ENCODE results near the gene RHBDF2. TPM values are rescaled to one million over a fixed set of nuclear protein-coding genes. Genes with fewer than 3 reads are reported as not detected.
"Not testable (repeated sequence)": the region's sequence is repeated elsewhere in the genome, so short reads cannot be mapped to it uniquely, and the experiment has no call there.

The RHBDF2 gene
- total and polyA plus RNA-seq, 9 donors = 3.5 to 7.0 (median 5.4) TPM

- Histone ChIP-seq H3K36me3 (ENCODE audit: control insufficient read depth, insufficient read depth, low read length) (peaks cover 2% of the 10 kb centered on the region), H3K27ac (ENCODE audit: low read length) (peak overlapping the region; percentile 96), H3K4me3 (ENCODE audit: low read length) (no peak overlapping the region), H3K27me3 (ENCODE audit: control insufficient read depth, insufficient read depth, low read length) (peaks cover 8% of the 10 kb centered on the region), H3K4me1 (ENCODE audit: control insufficient read depth, insufficient read depth, low read length) (peaks cover 80% of the 10 kb centered on the region), H3K9me3 (replicated peaks; ENCODE audit: control insufficient read depth, low read depth, low read length) (no peaks in the 10 kb centered on the region)
- DNase-seq = no peak
- WGBS (ENCODE audit: insufficient coverage) = 48% methylated on average over 14 of the region's 18 CpGs
Observed at GRCh38 chr17:76531486-76532038, 30.3 kb upstream of the RHBDF2 start.

- Histone ChIP-seq H3K27ac (ENCODE audit: low read length) (peak overlapping the region; percentile 96), H3K9me3 (replicated peaks; ENCODE audit: control insufficient read depth, low read depth, low read length) (no peaks in the 10 kb centered on the region), H3K36me3 (ENCODE audit: control insufficient read depth, insufficient read depth, low read length) (peaks cover 2% of the 10 kb centered on the region), H3K4me3 (ENCODE audit: low read length) (no peak overlapping the region), H3K27me3 (ENCODE audit: control insufficient read depth, insufficient read depth, low read length) (peaks cover 3% of the 10 kb centered on the region), H3K4me1 (ENCODE audit: control insufficient read depth, insufficient read depth, low read length) (peaks cover 74% of the 10 kb centered on the region)
- WGBS (ENCODE audit: insufficient coverage) = 57% methylated on average over 25 of the region's 32 CpGs
- no peak for DNase-seq
Observed at GRCh38 chr17:76530811-76531485, 29.7 kb upstream of the RHBDF2 start.

DNA sequence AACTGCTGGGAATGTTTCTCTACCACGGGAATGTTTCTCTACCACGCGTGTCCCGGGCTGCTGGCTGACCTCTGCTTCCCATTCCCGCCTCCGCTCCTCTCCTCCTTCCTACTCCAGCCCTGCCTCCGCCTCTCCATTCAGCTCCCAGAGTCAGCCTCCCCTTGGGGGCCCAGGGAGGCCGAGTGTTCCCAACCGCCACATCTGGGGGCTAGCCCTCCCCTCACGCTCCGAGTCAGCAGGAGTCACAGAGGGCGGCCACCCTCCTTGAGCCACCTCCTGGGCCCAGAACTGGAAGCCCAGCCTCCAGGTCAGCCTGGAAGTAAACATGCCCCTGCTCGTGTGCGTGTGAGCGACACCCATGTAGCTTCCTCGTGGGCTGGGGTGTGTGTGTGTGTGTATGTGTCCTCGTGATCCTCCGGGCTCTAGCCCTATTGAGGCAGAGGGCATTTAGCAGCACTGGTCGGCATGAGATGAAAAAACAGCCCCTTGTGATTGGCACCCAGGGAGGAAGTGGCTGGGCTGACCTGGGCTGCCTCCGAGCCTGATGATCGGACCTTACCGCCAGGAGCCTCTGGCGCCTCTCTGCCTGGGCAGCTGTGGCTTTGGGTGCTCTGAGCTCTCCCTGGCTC lies 29.0 kb upstream of the RHBDF2 start:
- Histone ChIP-seq H3K27me3 (ENCODE audit: control insufficient read depth, insufficient read depth, low read length) (peaks cover 2% of the 10 kb centered on the region), H3K4me3 (ENCODE audit: low read length) (no peak overlapping the region), H3K9me3 (replicated peaks; ENCODE audit: control insufficient read depth, low read depth, low read length) (no peaks in the 10 kb centered on the region), H3K36me3 (ENCODE audit: control insufficient read depth, insufficient read depth, low read length) (no peaks in the 10 kb centered on the region), H3K4me1 (ENCODE audit: control insufficient read depth, insufficient read depth, low read length) (peaks cover 72% of the 10 kb centered on the region), H3K27ac (ENCODE audit: low read length) (peak overlapping the region; percentile 96)
- 19% methylated on average over 15 of the region's 23 CpGs for WGBS (ENCODE audit: insufficient coverage)
- DNase-seq = peak; percentile 95

- H3K4me3 ChIP-seq (ENCODE audit: low read length) = no peak overlapping the region
- no peaks in the 10 kb centered on the region for H3K36me3 ChIP-seq (ENCODE audit: control insufficient read depth, insufficient read depth, low read length)
- DNase-seq = peak; percentile 96
- no peaks in the 10 kb centered on the region for H3K9me3 ChIP-seq (replicated peaks; ENCODE audit: control insufficient read depth, low read depth, low read length)
- H3K27me3 ChIP-seq (ENCODE audit: control insufficient read depth, insufficient read depth, low read length) = peaks cover 2% of the 10 kb centered on the region
- peak overlapping the region; percentile 96 for H3K27ac ChIP-seq (ENCODE audit: low read length)
- WGBS (ENCODE audit: insufficient coverage) = 5% methylated on average over 17 of the region's 20 CpGs
- peaks cover 72% of the 10 kb centered on the region for H3K4me1 ChIP-seq (ENCODE audit: control insufficient read depth, insufficient read depth, low read length)
Observed at GRCh38 chr17:76529224-76530094, 28.2 kb upstream of the RHBDF2 start.

DNA sequence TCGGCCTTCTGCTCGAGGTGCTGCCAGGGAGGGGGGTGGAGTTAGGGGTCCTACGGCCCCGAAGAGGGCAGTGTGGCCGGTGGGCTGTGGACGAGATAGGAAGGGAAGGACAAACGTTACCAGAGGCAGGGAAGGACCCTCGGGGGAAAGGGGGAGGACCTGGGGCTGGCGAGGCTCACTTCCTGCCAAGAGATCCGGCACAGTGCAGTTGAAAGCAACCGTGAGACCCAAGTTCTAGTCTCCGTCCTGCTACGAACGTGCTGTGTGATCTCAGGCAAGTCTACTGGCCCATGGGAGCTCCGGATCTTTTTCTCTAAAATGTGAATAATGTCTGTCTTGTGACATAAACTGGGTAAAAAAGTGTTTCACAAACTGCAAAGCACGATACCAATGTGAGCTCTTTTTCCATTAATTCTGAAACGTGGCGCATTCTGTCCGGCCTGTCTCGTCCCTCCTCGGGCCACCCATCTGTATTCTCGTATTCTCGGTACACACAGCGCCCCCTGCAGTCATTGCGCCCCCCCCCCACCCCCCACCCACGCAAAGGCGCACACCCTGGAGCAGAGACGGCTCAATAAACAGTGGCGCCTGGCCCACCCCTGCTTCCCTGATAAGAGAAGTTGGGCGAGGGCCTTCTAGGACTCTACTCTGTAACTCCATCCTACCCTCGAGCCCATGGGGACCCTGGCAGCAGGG lies 27.5 kb upstream of the RHBDF2 start:
- Histone ChIP-seq H3K4me1 (ENCODE audit: control insufficient read depth, insufficient read depth, low read length) (peaks cover 72% of the 10 kb centered on the region), H3K27me3 (ENCODE audit: control insufficient read depth, insufficient read depth, low read length) (peaks cover 2% of the 10 kb centered on the region), H3K9me3 (replicated peaks; ENCODE audit: control insufficient read depth, low read depth, low read length) (no peaks in the 10 kb centered on the region), H3K27ac (ENCODE audit: low read length) (peak overlapping the region; percentile 96), H3K36me3 (ENCODE audit: control insufficient read depth, insufficient read depth, low read length) (no peaks in the 10 kb centered on the region), H3K4me3 (ENCODE audit: low read length) (no peak overlapping the region)
- WGBS (ENCODE audit: insufficient coverage) = 60% methylated on average over 17 of the region's 31 CpGs
- peak; percentile 65 for DNase-seq

DNA sequence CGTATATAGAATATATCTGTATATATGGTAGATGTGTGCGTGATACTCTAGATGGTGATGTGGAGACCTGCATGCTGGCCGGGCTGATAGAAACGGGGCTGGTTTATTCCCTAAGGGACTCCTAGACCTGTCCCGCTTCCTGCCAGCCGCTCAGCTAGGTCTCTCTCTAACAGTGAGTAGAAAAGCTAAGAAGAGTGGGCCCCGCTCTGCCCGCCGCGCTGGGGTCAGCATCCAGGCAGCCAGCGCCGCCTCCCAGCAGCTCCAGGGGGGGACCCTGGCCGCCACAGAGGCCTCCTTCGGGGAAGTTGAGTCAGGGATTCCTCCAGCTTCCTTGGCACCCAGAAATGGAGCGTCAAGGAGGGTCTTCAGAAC lies 26.9 kb upstream of the RHBDF2 start:
- no peaks in the 10 kb centered on the region for H3K36me3 ChIP-seq (ENCODE audit: control insufficient read depth, insufficient read depth, low read length)
- peak overlapping the region; percentile 96 for H3K27ac ChIP-seq (ENCODE audit: low read length)
- WGBS (ENCODE audit: insufficient coverage) = 53% methylated on average over 11 of the region's 15 CpGs
- H3K27me3 ChIP-seq (ENCODE audit: control insufficient read depth, insufficient read depth, low read length) = peaks cover 4% of the 10 kb centered on the region
- H3K4me1 ChIP-seq (ENCODE audit: control insufficient read depth, insufficient read depth, low read length) = peaks cover 74% of the 10 kb centered on the region
- no peaks in the 10 kb centered on the region for H3K9me3 ChIP-seq (replicated peaks; ENCODE audit: control insufficient read depth, low read depth, low read length)
- H3K4me3 ChIP-seq (ENCODE audit: low read length) = no peak overlapping the region
- DNase-seq = no peak

DNA sequence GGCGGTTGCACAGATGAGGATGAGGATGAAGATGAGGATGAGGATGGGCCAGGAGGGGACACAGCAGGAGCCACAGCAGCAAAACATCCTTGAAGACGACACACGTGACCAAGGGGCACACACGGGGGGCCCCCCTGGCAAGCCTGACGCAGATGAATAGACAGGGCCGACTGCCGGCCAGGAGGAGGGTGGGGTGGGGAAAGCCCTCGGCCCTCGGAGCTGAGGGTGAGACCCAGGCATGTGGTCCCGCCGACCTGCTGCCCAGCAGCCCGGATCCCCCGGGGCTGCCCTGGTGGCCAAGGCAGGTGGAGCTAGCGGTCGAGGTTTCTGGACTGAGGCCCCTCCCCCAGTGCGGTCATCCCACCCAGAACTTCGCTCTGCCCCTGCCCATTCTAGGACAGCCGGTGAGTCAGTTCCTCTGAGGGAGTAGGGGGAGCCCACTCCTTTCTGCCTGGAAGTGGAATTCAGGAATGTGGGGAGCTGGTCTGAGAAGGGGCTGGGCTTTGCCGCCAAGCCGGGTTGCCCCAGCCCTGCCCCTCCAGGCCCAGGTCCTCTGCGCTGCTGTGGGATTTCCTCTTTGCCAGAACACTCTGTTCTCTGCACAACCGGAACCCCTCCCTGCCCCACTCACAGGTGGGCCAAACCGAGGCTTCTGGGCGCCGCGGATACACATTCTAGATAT lies 26.3 kb upstream of the RHBDF2 start:
- Histone ChIP-seq H3K9me3 (replicated peaks; ENCODE audit: control insufficient read depth, low read depth, low read length) (no peaks in the 10 kb centered on the region), H3K27ac (ENCODE audit: low read length) (peak overlapping the region; percentile 96), H3K36me3 (ENCODE audit: control insufficient read depth, insufficient read depth, low read length) (no peaks in the 10 kb centered on the region), H3K27me3 (ENCODE audit: control insufficient read depth, insufficient read depth, low read length) (peaks cover 4% of the 10 kb centered on the region), H3K4me1 (ENCODE audit: control insufficient read depth, insufficient read depth, low read length) (peaks cover 75% of the 10 kb centered on the region), H3K4me3 (ENCODE audit: low read length) (no peak overlapping the region)
- peak; percentile 71 for DNase-seq
- 7% methylated on average over 13 of the region's 26 CpGs for WGBS (ENCODE audit: insufficient coverage)

GRCh38 chr17:76527016-76527415 lies 25.8 kb upstream of the RHBDF2 start:
- H3K9me3 ChIP-seq (replicated peaks; ENCODE audit: control insufficient read depth, low read depth, low read length); H3K27ac ChIP-seq (ENCODE audit: low read length); DNase-seq; H3K27me3 ChIP-seq (ENCODE audit: control insufficient read depth, insufficient read depth, low read length); H3K4me3 ChIP-seq (ENCODE audit: low read length); H3K36me3 ChIP-seq (ENCODE audit: control insufficient read depth, insufficient read depth, low read length): not testable (repeated sequence)
- WGBS (ENCODE audit: insufficient coverage) = 47% methylated on average over 6 of the region's 9 CpGs
- H3K4me1 ChIP-seq (ENCODE audit: control insufficient read depth, insufficient read depth, low read length) = peaks cover 70% of the 10 kb centered on the region

- not testable (repeated sequence) for H3K27me3 ChIP-seq (ENCODE audit: control insufficient read depth, insufficient read depth, low read length); H3K36me3 ChIP-seq (ENCODE audit: control insufficient read depth, insufficient read depth, low read length); H3K27ac ChIP-seq (ENCODE audit: low read length); H3K4me3 ChIP-seq (ENCODE audit: low read length); H3K9me3 ChIP-seq (replicated peaks; ENCODE audit: control insufficient read depth, low read depth, low read length); DNase-seq
- peaks cover 60% of the 10 kb centered on the region for H3K4me1 ChIP-seq (ENCODE audit: control insufficient read depth, insufficient read depth, low read length)
- 55% methylated on average over 2 of the region's 8 CpGs for WGBS (ENCODE audit: insufficient coverage)
Observed at GRCh38 chr17:76525513-76525833, 24.2 kb upstream of the RHBDF2 start.

Data from muscle of leg (tissue), 11 donors.